Endodermal cell (in vitro differentiated cells): ENCODE measurements around the gene DNAJB9. TPM values are rescaled to one million over a fixed set of nuclear protein-coding genes. Genes with fewer than 3 reads are reported as not detected.

Experiments
- DNase-seq: peaks from one replicate; pipeline ENCODE4 v3.0.0-alpha.2; 2017
- H3K27ac ChIP-seq: 2 replicates; pipeline ENCODE4 v1.5.1; 2013; ENCODE audit warnings: mild to moderate bottlenecking, low read depth, low read length, moderate library complexity
- H3K27me3 ChIP-seq: 2 replicates; pipeline ENCODE4 v1.6.1; 2013; ENCODE audit warnings: mild to moderate bottlenecking, low read length, moderate library complexity; ENCODE audit not compliant: insufficient read depth, control insufficient read depth, poor library complexity, severe bottlenecking
- H3K36me3 ChIP-seq: 2 replicates; pipeline ENCODE4 v1.7.0; 2013; ENCODE audit warnings: mild to moderate bottlenecking, low read length, moderate library complexity; ENCODE audit not compliant: control insufficient read depth, insufficient read depth
- H3K4me1 ChIP-seq: one replicate; pipeline ENCODE4 v1.7.0; 2013; ENCODE audit warnings: low read length; ENCODE audit not compliant: control insufficient read depth, insufficient read depth
- H3K4me3 ChIP-seq: 2 replicates; pipeline ENCODE4 v1.5.1; 2013; ENCODE audit warnings: mild to moderate bottlenecking, low read length, moderate library complexity
- H3K9ac ChIP-seq: 2 replicates; pipeline ENCODE4 v1.6.1; 2013; ENCODE audit warnings: mild to moderate bottlenecking, low read length, moderate library complexity; ENCODE audit not compliant: poor library complexity, severe bottlenecking; ENCODE audit errors: extremely low read depth
- H3K9me3 ChIP-seq: 2 replicates; pipeline ENCODE4 v1.6.1; 2013; ENCODE audit warnings: mild to moderate bottlenecking, low read length, moderate library complexity; ENCODE audit not compliant: control insufficient read depth
- H3K27ac Mint-ChIP-seq: 2 replicates; pipeline ENCODE4 v1.8.0; 2020; ENCODE audit warnings: mixed read lengths
- H3K27me3 Mint-ChIP-seq: 2 replicates; pipeline ENCODE4 v1.8.0; 2021; ENCODE audit warnings: mild to moderate bottlenecking, mixed read lengths; ENCODE audit not compliant: insufficient read depth
- H3K36me3 Mint-ChIP-seq: 2 replicates; pipeline ENCODE4 v1.8.0; 2020; ENCODE audit warnings: low read depth, mixed read lengths
- H3K4me1 Mint-ChIP-seq: 2 replicates; pipeline ENCODE4 v1.8.0; 2020; ENCODE audit warnings: mixed read lengths
- H3K4me3 Mint-ChIP-seq: 2 replicates; pipeline ENCODE4 v1.8.0; 2020; ENCODE audit warnings: mild to moderate bottlenecking, moderate library complexity, mixed read lengths
- H3K9me3 Mint-ChIP-seq: 2 replicates; pipeline ENCODE4 v1.8.0; 2020; ENCODE audit warnings: mild to moderate bottlenecking, mixed read lengths
- WGBS, 2 experiments: methylation state at CpG; one replicate each; pipeline versions ENCODE4 v1.1.5 to v1.1.7; 2013; ENCODE audit warnings: missing lambda C conversion rate in 2 of 2, mixed read lengths in 1 of 2; ENCODE audit not compliant: insufficient coverage in 1 of 2, insufficient read length in 1 of 2; 5-methylcytosine and 5-hydroxymethylcytosine counted together
- total RNA-seq, 2 donors: library from RNA; stranded (reverse); fragmentation: NEBNext Ultra II Directional in 1 of 2; extraction: Animal tissue kit (Norgen Biotek cat#: 25700) in 1 of 2; gene quantifications; 2 replicates in 1 of 2; 3 replicates in 1 of 2; pipeline ENCODE4 v1.2.1, GENCODE V29; 2021
- TF ChIP-seq, protein P1 (sequence below): fragments of 200-600 bp; sonication (generic); conservative IDR thresholded peaks from 2 replicates; pipeline ENCODE4 v1.5.0; 2021; ENCODE audit warnings: antibody characterized with exemption, mild to moderate bottlenecking

The DNAJB9 gene
- total RNA-seq, 2 donors from 2014 or later: 14.4 to 16.6 TPM

DNA sequence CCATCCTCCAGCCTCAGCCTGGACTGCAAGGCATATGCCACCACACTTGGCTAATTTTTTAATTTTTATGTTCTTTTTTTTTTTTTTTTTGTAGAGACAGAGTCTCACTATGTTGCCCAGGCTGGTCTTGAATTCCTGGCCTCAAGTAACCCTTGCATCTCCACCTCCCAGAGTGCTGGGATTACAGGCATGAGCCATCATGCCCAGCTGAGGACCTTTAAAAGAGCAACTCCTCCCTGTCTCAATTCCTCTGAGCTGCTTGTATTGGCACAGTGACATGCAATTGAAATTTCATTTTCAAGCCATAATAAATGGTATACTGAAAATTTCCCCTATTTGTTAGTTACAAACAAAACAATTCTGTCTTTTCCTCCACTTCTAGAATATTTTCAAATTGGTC is 19.5 kb downstream of the DNAJB9 start:
- peaks cover 15% of the 10 kb centered on the region for H3K27me3 Mint-ChIP-seq
- Histone ChIP-seq H3K4me3 (no peak overlapping the region), H3K36me3 (no peaks in the 10 kb centered on the region), H3K27me3 (no peaks in the 10 kb centered on the region), H3K4me1 (no peaks in the 10 kb centered on the region), H3K27ac (no peak overlapping the region), H3K9me3 (no peaks in the 10 kb centered on the region), H3K9ac (no peak overlapping the region)
- H3K9me3 Mint-ChIP-seq: no peaks in the 10 kb centered on the region
- TF ChIP-seq, protein P1, sequence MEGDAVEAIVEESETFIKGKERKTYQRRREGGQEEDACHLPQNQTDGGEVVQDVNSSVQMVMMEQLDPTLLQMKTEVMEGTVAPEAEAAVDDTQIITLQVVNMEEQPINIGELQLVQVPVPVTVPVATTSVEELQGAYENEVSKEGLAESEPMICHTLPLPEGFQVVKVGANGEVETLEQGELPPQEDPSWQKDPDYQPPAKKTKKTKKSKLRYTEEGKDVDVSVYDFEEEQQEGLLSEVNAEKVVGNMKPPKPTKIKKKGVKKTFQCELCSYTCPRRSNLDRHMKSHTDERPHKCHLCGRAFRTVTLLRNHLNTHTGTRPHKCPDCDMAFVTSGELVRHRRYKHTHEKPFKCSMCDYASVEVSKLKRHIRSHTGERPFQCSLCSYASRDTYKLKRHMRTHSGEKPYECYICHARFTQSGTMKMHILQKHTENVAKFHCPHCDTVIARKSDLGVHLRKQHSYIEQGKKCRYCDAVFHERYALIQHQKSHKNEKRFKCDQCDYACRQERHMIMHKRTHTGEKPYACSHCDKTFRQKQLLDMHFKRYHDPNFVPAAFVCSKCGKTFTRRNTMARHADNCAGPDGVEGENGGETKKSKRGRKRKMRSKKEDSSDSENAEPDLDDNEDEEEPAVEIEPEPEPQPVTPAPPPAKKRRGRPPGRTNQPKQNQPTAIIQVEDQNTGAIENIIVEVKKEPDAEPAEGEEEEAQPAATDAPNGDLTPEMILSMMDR: no peak
- no peak overlapping the region for H3K4me3 Mint-ChIP-seq
- no peak for DNase-seq
- peaks cover 15% of the 10 kb centered on the region for H3K4me1 Mint-ChIP-seq
- no peaks in the 10 kb centered on the region for H3K36me3 Mint-ChIP-seq
- H3K27ac Mint-ChIP-seq: no peak overlapping the region

DNA sequence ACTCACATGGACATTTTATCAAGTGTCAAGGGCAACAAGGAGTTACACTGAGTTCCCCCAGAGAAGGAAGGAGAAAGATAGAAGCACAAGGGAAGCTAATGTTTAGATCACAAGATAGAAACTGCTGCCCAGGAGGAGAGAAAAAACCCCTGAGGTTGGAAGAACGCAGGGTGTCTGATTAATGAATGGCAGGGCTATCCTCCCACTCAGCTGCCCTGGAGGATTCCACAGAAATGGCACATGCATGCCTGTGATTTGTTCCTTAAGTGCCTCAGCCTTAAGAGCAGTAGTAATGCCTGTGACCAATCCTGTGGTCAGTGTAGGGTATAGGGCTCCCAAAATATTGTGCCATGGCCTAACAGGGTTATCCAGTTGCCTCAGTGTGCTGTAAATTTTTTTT is 20.2 kb downstream of the DNAJB9 start:
- WGBS, 2 experiments: 65 to 67% methylated on average over 1 of the region's 1 CpG
- H3K4me1 Mint-ChIP-seq: peaks cover 15% of the 10 kb centered on the region

DNA sequence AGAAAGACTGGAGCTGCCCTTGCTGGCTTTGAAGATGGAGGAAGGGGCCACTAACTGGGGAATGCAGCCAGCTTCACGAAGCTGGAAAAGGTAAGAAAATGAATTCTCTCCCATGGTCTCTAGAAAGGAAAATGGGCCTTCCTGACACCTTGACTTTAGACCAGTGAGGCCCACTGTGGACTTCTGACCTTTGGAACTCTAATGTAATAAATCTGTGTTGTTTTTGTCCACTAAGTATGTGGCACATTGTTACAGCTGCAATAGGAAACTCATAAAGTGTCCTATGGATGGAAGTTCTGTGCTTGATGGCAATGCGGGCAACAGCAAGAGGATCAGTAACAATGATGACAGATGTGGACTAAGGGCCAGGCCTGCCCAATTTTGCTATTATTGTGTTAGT is 20.9 kb downstream of the DNAJB9 start:
- Mint-ChIP-seq H3K4me3 (no peak overlapping the region), H3K9me3 (no peaks in the 10 kb centered on the region), H3K27me3 (peaks cover 15% of the 10 kb centered on the region), H3K27ac (no peak overlapping the region), H3K36me3 (no peaks in the 10 kb centered on the region), H3K4me1 (peaks cover 15% of the 10 kb centered on the region)
- Histone ChIP-seq H3K27me3 (no peaks in the 10 kb centered on the region), H3K4me3 (no peak overlapping the region), H3K36me3 (no peaks in the 10 kb centered on the region), H3K4me1 (no peaks in the 10 kb centered on the region), H3K27ac (no peak overlapping the region), H3K9me3 (no peaks in the 10 kb centered on the region), H3K9ac (no peak overlapping the region)
- no peak for DNase-seq
- TF ChIP-seq, protein P1: no peak
- 93 to 100% methylated on average over 1 to 2 of the region's 2 CpGs for WGBS, 2 experiments

More for the DNA sequence above, 20.2 kb downstream of the DNAJB9 start:
- Histone ChIP-seq H3K4me3 (no peak overlapping the region), H3K9me3 (no peaks in the 10 kb centered on the region), H3K36me3 (no peaks in the 10 kb centered on the region), H3K9ac (no peak overlapping the region), H3K27me3 (no peaks in the 10 kb centered on the region), H3K27ac (no peak overlapping the region), H3K4me1 (no peaks in the 10 kb centered on the region)
- TF ChIP-seq, protein P1: no peak
- DNase-seq: no peak
- Mint-ChIP-seq H3K9me3 (no peaks in the 10 kb centered on the region), H3K4me3 (no peak overlapping the region), H3K27ac (no peak overlapping the region), H3K27me3 (peaks cover 15% of the 10 kb centered on the region), H3K36me3 (no peaks in the 10 kb centered on the region)
